B cell (primary cell): ENCODE data around the gene MBP. TPM values are rescaled to one million over a fixed set of nuclear protein-coding genes. Genes with fewer than 3 reads are reported as not detected.

Experiments
- ATAC-seq: fragments of 200-7000 bp; cut with Tn5 transposase; one replicate; pipeline ENCODE4 v1.10.0; 2021; ENCODE audit warnings: low read depth, mild to moderate bottlenecking, moderate number of reproducible peaks, moderate library complexity
- CTCF ChIA-PET: fragments of 350-600 bp; sonication (Branson Sonifier 250); formaldehyde crosslinking; loops from one replicate; lab custom pipeline; 2021; ENCODE audit warnings: antibody characterized with exemption, inconsistent platforms; lab: Charles Lee
- POLR2A ChIA-PET: fragments of 350-600 bp; sonication (Branson Sonifier 250); formaldehyde crosslinking; loops from one replicate; lab custom pipeline; 2021; ENCODE audit warnings: antibody characterized with exemption; lab: Charles Lee
- DNase-seq: peaks from one replicate; pipeline ENCODE4 v3.0.0; 2013
- H2AFZ ChIP-seq: 2 replicates; pipeline ENCODE4 v1.6.1; 2012; ENCODE audit warnings: mild to moderate bottlenecking, low read depth, low read length; ENCODE audit not compliant: insufficient read depth, poor library complexity, severe bottlenecking
- H3K27ac ChIP-seq, 2 donors: 1 replicate in 1 of 2; 2 replicates in 1 of 2; pipeline ENCODE4 v1.5.1; 2012 to 2013; ENCODE audit warnings: low read length in 2 of 2, mild to moderate bottlenecking in 2 of 2, moderate library complexity in 1 of 2
- H3K27me3 ChIP-seq, 4 experiments: fragments of 200-600 bp in 1 of 4; sonication (generic) in 1 of 4; replicated peaks in 1 of 4; 1 replicate in 2 of 4; 2 replicates in 2 of 4; pipeline versions ENCODE4 v1.6.1 to v1.7.0; 2013 to 2016; ENCODE audit warnings: low read length in 3 of 4, mild to moderate bottlenecking in 2 of 4, mixed read lengths in 1 of 4, moderate library complexity in 1 of 4; ENCODE audit not compliant: insufficient read depth in 4 of 4, control insufficient read depth in 3 of 4; ENCODE audit errors: control extremely low read depth in 1 of 4
- H3K36me3 ChIP-seq, 2 experiments: replicated peaks in 1 of 2; 1 replicate in 1 of 2; 2 replicates in 1 of 2; pipeline versions ENCODE4 v1.6.1 to v1.7.1; 2013; ENCODE audit warnings: low read length in 1 of 2; ENCODE audit not compliant: insufficient read depth in 2 of 2, control insufficient read depth in 1 of 2; ENCODE audit errors: control extremely low read depth in 1 of 2, extremely low read depth in 1 of 2
- H3K4me1 ChIP-seq, 2 donors: fragments of 200-600 bp in 1 of 2; sonication (generic) in 1 of 2; 1 replicate in 1 of 2; 2 replicates in 1 of 2; pipeline versions ENCODE4 v1.5.1 to v1.6.1; 2013 to 2017; ENCODE audit warnings: low read length in 2 of 2; ENCODE audit not compliant: control insufficient read depth in 2 of 2, insufficient read depth in 2 of 2
- H3K4me2 ChIP-seq: replicated peaks from 2 replicates; pipeline ENCODE3; 2012; ENCODE audit warnings: mild to moderate bottlenecking, low read depth, low read length; ENCODE audit not compliant: poor library complexity, severe bottlenecking
- H3K4me3 ChIP-seq, 5 experiments: fragments of 200-600 bp in 1 of 5; sonication (generic) in 1 of 5; 1 replicate in 3 of 5; 2 replicates in 2 of 5; pipeline versions ENCODE4 v1.5.1 to v1.7.0; 2011 to 2016; ENCODE audit warnings: low read length in 4 of 5, mild to moderate bottlenecking in 4 of 5, low read depth in 2 of 5, control low read depth in 1 of 5, moderate library complexity in 1 of 5; ENCODE audit not compliant: insufficient read depth in 1 of 5; ENCODE audit errors: control extremely low read depth in 1 of 5, extremely low read depth in 1 of 5
- H3K79me2 ChIP-seq: fragments of 200-600 bp; sonication (generic); one replicate; pipeline ENCODE4 v1.6.0; 2016; ENCODE audit warnings: low read length; ENCODE audit not compliant: control insufficient read depth, insufficient read depth
- H3K9ac ChIP-seq: fragments of 200-600 bp; sonication (generic); 2 replicates; pipeline ENCODE4 v1.6.1; 2017; ENCODE audit warnings: mild to moderate bottlenecking, low read length, moderate library complexity
- H3K9me3 ChIP-seq, 3 donors: one replicate each; pipeline versions ENCODE4 v1.6.1 to v1.7.1; 2013; ENCODE audit warnings: low read length in 2 of 3; ENCODE audit not compliant: control insufficient read depth in 2 of 3, insufficient read depth in 1 of 3; ENCODE audit errors: control extremely low read depth in 1 of 3
- H4K20me1 ChIP-seq: 2 replicates; pipeline ENCODE4 v1.6.0; 2012; ENCODE audit warnings: mild to moderate bottlenecking, low read length; ENCODE audit not compliant: insufficient read depth, control insufficient read depth, poor library complexity, severe bottlenecking
- H3K27ac Mint-ChIP-seq: one replicate; pipeline ENCODE4 v1.8.0; 2021; ENCODE audit warnings: mixed read lengths
- H3K27me3 Mint-ChIP-seq: one replicate; pipeline ENCODE4 v1.8.0; 2021; ENCODE audit warnings: mixed read lengths
- H3K4me1 Mint-ChIP-seq: one replicate; pipeline ENCODE4 v1.8.0; 2021; ENCODE audit warnings: mixed read lengths
- H3K4me3 Mint-ChIP-seq: one replicate; pipeline ENCODE4 v1.8.0; 2021; ENCODE audit warnings: mixed read lengths
- H3K9me3 Mint-ChIP-seq: one replicate; pipeline ENCODE4 v1.8.0; 2022; ENCODE audit warnings: mixed read lengths; ENCODE audit not compliant: insufficient read depth
- CTCF ChIP-seq: fragments of 200-600 bp; IDR thresholded peaks from one replicate; pipeline ENCODE4 v1.8.0; 2022; ENCODE audit warnings: antibody characterized with exemption, mild to moderate bottlenecking
- EZH2 ChIP-seq: IDR thresholded peaks from 2 replicates; pipeline ENCODE4 v1.6.1; 2012; ENCODE audit warnings: borderline replicate concordance, low read depth, mild to moderate bottlenecking, moderate library complexity, low read length; ENCODE audit not compliant: insufficient read depth, poor library complexity, severe bottlenecking
- WGBS: methylation state at CpG from one replicate; pipeline ENCODE4 v1.1.5; 2013; ENCODE audit warnings: missing lambda C conversion rate; ENCODE audit not compliant: insufficient coverage; 5-methylcytosine and 5-hydroxymethylcytosine counted together
- intact Hi-C: fragments of 100-400 bp; cut with micrococcal nuclease; formaldehyde crosslinking; loops from one replicate; pipeline ENCODE4 v1.10.0; 2022
- polyA plus RNA-seq: library from polyadenylated mRNA; depleted of rRNA; stranded (reverse); fragments of >200 nt; gene quantifications from 2 replicates; pipeline ENCODE4 v1.2.3, GENCODE V29; 2012
- total RNA-seq, 2 donors: library from RNA; stranded (reverse); fragments of 120-200 nt in 1 of 2; gene quantifications; 1 replicate in 1 of 2; 2 replicates in 1 of 2; pipeline versions ENCODE4 v1.2.3 to v1.2.4, GENCODE V29; 2013 to 2022

The MBP gene
- total and polyA plus RNA-seq, 2 donors (not counting 1 experiment from before 2014, with no cell fraction given) = 30.1 to 192 TPM

- POLR2A ChIA-PET = interaction anchor here (1.2 to 1.9 kb wide), 3 partner anchors 9 to 17 kb away, joined by 4 to 17 read pairs (median 6); no protein-coding TSS in a partner anchor
- Mint-ChIP-seq H3K4me1 (peaks cover 35% of the 10 kb centered on the region), H3K9me3 (no peaks in the 10 kb centered on the region), H3K27ac (peak overlapping the region; percentile 94), H3K27me3 (no peaks in the 10 kb centered on the region), H3K4me3 (peak overlapping the region; percentile 71)
- CTCF ChIA-PET = interaction anchor here (1.5 to 15.9 kb wide), 3 partner anchors 16 to 42 kb away, joined by 3 to 287 read pairs (median 33); no protein-coding TSS in a partner anchor
- peaks cover 0 to 4% (median 0%) of the 10 kb centered on the region in 3 donors for H3K9me3 ChIP-seq
- no CpG with 5 or more reads among the region's 2 CpGs for WGBS
- H3K4me2 ChIP-seq = peak overlapping the region; percentile 44
- peak overlapping the region in 2 of 5 experiments; percentile 18 to 44 for H3K4me3 ChIP-seq
- TF ChIP-seq CTCF (no peak), EZH2 (no peak)
- peaks cover 24% of the 10 kb centered on the region for H3K79me2 ChIP-seq
- H3K9ac ChIP-seq = peak overlapping the region; percentile 13
- H4K20me1 ChIP-seq = no peaks in the 10 kb centered on the region
- peaks cover 0 to 21% of the 10 kb centered on the region in 2 experiments for H3K36me3 ChIP-seq
- H3K27me3 ChIP-seq = no peaks in the 10 kb centered on the region
- no peak overlapping the region for H2AFZ ChIP-seq
- ATAC-seq (no peak), DNase-seq (peak; percentile 65)
- intact Hi-C loops = loop anchor here (1.0 to 10.0 kb wide), 3 partner anchors 42 to 469 kb away; partner anchors contain the start of gene ZNF516
- peak overlapping the region; percentile 26 to 93 for H3K27ac ChIP-seq
- H3K4me1 ChIP-seq = peaks cover 63 to 67% of the 10 kb centered on the region in 2 donors
Measured at GRCh38 chr18:76963936-76964335, 168.6 kb downstream of the MBP start.

- WGBS = no CpG with 5 or more reads among the region's 1 CpG
- peaks cover 0 to 26% of the 10 kb centered on the region in 2 experiments for H3K36me3 ChIP-seq
- ChIA-PET POLR2A (interaction anchor here (0.6 to 1.9 kb wide), 4 partner anchors 16 to 1752 kb away, joined by 3 to 17 read pairs (median 4); partner anchors contain the start of gene TSHZ1), CTCF (interaction anchor here (1.5 to 15.9 kb wide), 5 partner anchors 17 to 41 kb away, joined by 3 to 287 read pairs (median 13); no protein-coding TSS in a partner anchor)
- no peaks in the 10 kb centered on the region for H3K27me3 ChIP-seq
- H2AFZ ChIP-seq = no peak overlapping the region
- peak overlapping the region; percentile 44 for H3K4me2 ChIP-seq
- ATAC-seq (no peak), DNase-seq (peak; percentile 40)
- no peaks in the 10 kb centered on the region for H4K20me1 ChIP-seq
- H3K9me3 ChIP-seq = peaks cover 0 to 4% (median 0%) of the 10 kb centered on the region in 3 donors
- peaks cover 35% of the 10 kb centered on the region for H3K4me1 Mint-ChIP-seq
- H3K27ac Mint-ChIP-seq = peak overlapping the region; percentile 94
- H3K4me1 ChIP-seq = peaks cover 63 to 64% of the 10 kb centered on the region in 2 donors
- peak overlapping the region; percentile 26 to 93 for H3K27ac ChIP-seq
- H3K9ac ChIP-seq = peak overlapping the region; percentile 13
- intact Hi-C loops = loop anchor here (1.0 to 10.0 kb wide), 2 partner anchors 41 to 468 kb away; partner anchors contain the start of gene ZNF516
- no peaks in the 10 kb centered on the region for H3K9me3 Mint-ChIP-seq
- H3K27me3 Mint-ChIP-seq = no peaks in the 10 kb centered on the region
- TF ChIP-seq EZH2 (no peak), CTCF (no peak)
- peak overlapping the region in 1 of 5 experiments; percentile 12 for H3K4me3 ChIP-seq
- peak overlapping the region; percentile 71 for H3K4me3 Mint-ChIP-seq
- H3K79me2 ChIP-seq = peaks cover 24% of the 10 kb centered on the region
Measured at GRCh38 chr18:76962851-76963250, 169.7 kb downstream of the MBP start.
